ENCODE data around the gene XRCC3.
"Not testable (repeated sequence)": the region's sequence is repeated elsewhere in the genome, so short reads cannot be mapped to it uniquely, and the experiment has no call there.

Gene XRCC3

DNA sequence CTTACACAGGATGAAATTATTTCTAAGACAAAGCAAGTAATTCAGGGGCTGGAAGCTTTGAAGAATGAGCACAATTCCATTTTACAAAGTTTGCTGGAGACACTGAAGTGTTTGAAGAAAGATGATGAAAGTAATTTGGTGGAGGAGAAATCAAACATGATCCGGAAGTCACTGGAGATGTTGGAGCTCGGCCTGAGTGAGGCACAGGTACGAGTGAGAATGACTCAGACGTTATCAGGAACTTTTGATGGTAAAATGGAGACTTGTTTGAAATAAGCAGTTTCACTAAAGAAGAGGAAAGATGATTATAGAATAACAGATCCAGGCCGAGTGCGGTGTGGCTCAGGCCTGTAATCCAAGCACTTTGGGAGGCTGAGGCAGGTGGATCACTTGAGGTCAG lies 60.6 kb downstream of the XRCC3 start:
- DNase-seq (ENCODE audit: low spot score): no peak
- Mint-ChIP-seq H3K27ac (no peak overlapping the region), H3K4me1 (ENCODE audit: low read depth) (no peaks in the 10 kb centered on the region), H3K27me3 (ENCODE audit: low read depth) (no peaks in the 10 kb centered on the region), H3K4me3 (no peak overlapping the region), H3K36me3 (ENCODE audit: low read depth) (peaks cover 29% of the 10 kb centered on the region), H3K9me3 (no peaks in the 10 kb centered on the region)

GRCh38 chr14:103653805-103654204 lies 61.4 kb downstream of the XRCC3 start:
- no peaks in the 10 kb centered on the region for H3K27me3 Mint-ChIP-seq (ENCODE audit: low read depth)

GRCh38 chr14:103653336-103653735 lies 61.9 kb downstream of the XRCC3 start:
- peaks cover 25% of the 10 kb centered on the region for H3K36me3 Mint-ChIP-seq (ENCODE audit: low read depth)
- not testable (repeated sequence) for H3K27ac Mint-ChIP-seq; H3K4me3 Mint-ChIP-seq; H3K4me1 Mint-ChIP-seq (ENCODE audit: low read depth); H3K9me3 Mint-ChIP-seq; DNase-seq (ENCODE audit: low spot score); H3K27me3 Mint-ChIP-seq (ENCODE audit: low read depth)

More at GRCh38 chr14:103653805-103654204, 61.4 kb downstream of the XRCC3 start:
- Mint-ChIP-seq H3K36me3 (ENCODE audit: low read depth) (peaks cover 25% of the 10 kb centered on the region), H3K4me3 (no peak overlapping the region), H3K9me3 (no peaks in the 10 kb centered on the region), H3K27ac (no peak overlapping the region), H3K4me1 (ENCODE audit: low read depth) (no peaks in the 10 kb centered on the region)
- DNase-seq (ENCODE audit: low spot score): no peak

DNA sequence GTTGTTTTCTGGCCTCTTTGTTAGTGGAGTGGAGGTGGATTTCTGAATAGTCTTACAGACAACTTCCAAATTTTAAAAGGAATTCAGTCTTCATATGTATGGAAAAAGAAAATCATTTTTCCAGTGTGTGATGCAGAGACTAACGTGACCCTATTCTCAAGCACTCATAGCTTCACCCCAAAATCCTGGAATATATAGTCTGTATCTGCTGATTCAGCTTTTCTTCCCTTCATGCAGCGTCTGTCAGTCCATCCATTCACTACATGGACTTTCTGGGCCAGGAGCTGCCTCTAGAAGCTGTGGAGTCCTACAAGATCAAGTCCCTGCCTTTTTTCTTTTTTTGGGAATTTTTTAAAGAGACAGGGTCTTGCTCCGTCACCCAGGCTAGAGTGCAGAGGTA lies 62.4 kb downstream of the XRCC3 start:
- no peaks in the 10 kb centered on the region for H3K4me1 Mint-ChIP-seq (ENCODE audit: low read depth)
- no peak overlapping the region for H3K4me3 Mint-ChIP-seq
- no peaks in the 10 kb centered on the region for H3K27me3 Mint-ChIP-seq (ENCODE audit: low read depth)
- H3K27ac Mint-ChIP-seq: no peak overlapping the region
- DNase-seq (ENCODE audit: low spot score): no peak
- peaks cover 22% of the 10 kb centered on the region for H3K36me3 Mint-ChIP-seq (ENCODE audit: low read depth)
- H3K9me3 Mint-ChIP-seq: no peaks in the 10 kb centered on the region

- no peak for DNase-seq (ENCODE audit: low spot score)
- H3K9me3 Mint-ChIP-seq: no peaks in the 10 kb centered on the region
- H3K4me1 Mint-ChIP-seq (ENCODE audit: low read depth): no peaks in the 10 kb centered on the region
- H3K27ac Mint-ChIP-seq: no peak overlapping the region
- no peaks in the 10 kb centered on the region for H3K27me3 Mint-ChIP-seq (ENCODE audit: low read depth)
- peaks cover 15% of the 10 kb centered on the region for H3K36me3 Mint-ChIP-seq (ENCODE audit: low read depth)
- H3K4me3 Mint-ChIP-seq: no peak overlapping the region
These were observed 63.7 kb downstream of the XRCC3 start for GRCh38 chr14:103651585-103651984.

- no peaks in the 10 kb centered on the region for H3K27me3 Mint-ChIP-seq (ENCODE audit: low read depth)
- DNase-seq (ENCODE audit: low spot score): no peak
- no peaks in the 10 kb centered on the region for H3K4me1 Mint-ChIP-seq (ENCODE audit: low read depth)
- no peak overlapping the region for H3K4me3 Mint-ChIP-seq
- no peak overlapping the region for H3K27ac Mint-ChIP-seq
- peaks cover 9% of the 10 kb centered on the region for H3K36me3 Mint-ChIP-seq (ENCODE audit: low read depth)
- H3K9me3 Mint-ChIP-seq: no peaks in the 10 kb centered on the region
These were observed 65.0 kb downstream of the XRCC3 start for GRCh38 chr14:103650213-103650612.

DNA sequence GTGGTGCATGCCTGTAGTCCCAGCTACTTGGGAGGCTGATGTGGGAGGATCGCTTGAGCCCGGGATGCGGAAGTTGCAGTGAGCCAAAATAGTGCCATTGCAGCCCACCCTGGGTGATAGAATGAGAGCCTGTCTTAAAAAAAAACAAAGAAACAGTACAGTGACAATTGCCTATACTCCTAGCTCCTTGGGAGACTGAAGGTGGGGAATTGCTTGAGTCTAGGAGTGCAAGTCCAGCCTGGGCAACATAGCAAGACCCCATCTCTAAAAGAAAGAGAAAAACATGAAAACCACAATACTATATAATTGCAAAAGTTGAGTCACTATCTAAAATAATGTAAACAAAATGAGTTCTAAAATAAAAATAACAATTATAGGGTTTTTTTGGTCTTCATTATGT lies 66.2 kb downstream of the XRCC3 start:
- Mint-ChIP-seq H3K9me3 (no peaks in the 10 kb centered on the region), H3K4me3 (no peak overlapping the region), H3K36me3 (ENCODE audit: low read depth) (peaks cover 2% of the 10 kb centered on the region), H3K27ac (no peak overlapping the region), H3K27me3 (ENCODE audit: low read depth) (no peaks in the 10 kb centered on the region), H3K4me1 (ENCODE audit: low read depth) (peaks cover 3% of the 10 kb centered on the region)
- no peak for DNase-seq (ENCODE audit: low spot score)

All from T-helper 2 cell treated with Interferon-gamma antibody and Interleukin-4, amounts not matched to agents 5 μg/mL and 100 μg/mL, for 36 hours (primary cell).